Measurements from ENCODE around the gene ACADVL. TPM values are rescaled to one million over a fixed set of nuclear protein-coding genes. Genes with fewer than 3 reads are reported as not detected.

ACADVL gene
- total and polyA plus RNA-seq, 4 donors: 185 to 1,301 (median 1,109) TPM

DNA sequence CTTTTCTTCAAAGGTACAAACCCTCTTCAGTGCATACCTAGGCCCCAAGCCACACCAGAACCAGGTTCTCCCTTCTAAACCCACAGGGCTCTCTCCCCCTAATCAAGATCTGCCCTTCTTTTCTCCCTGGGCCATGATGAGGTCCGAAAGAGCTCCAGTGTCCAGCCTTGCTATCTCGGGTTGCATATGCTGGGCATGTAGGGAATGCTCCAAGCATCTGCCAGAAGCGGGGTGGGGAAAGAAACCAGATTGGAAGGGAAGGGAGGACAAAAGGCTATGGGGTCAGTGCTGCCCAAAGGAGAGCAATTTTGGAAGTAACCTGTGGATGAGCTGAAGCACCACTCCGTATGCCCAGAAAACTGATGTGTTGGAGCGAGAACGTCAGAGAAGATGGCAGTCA, 29.5 kb downstream of the ACADVL start:
- Histone ChIP-seq H3K9me3 (ENCODE audit: control insufficient read depth in 4 of 4, low read length in 3 of 4) (no peaks in the 10 kb centered on the region), H3K36me3 (ENCODE audit: control insufficient read depth in 4 of 4, insufficient read depth in 3 of 4, low read depth in 1 of 4, low read length in 3 of 4) (peaks cover 3 to 22% (median 13%) of the 10 kb centered on the region in 4 donors), H3K4me3 (ENCODE audit: low read depth in 1 of 3, low read length in 3 of 3) (no peak overlapping the region), H3K27ac (ENCODE audit: low read depth in 1 of 2, low read length in 2 of 2) (no peak overlapping the region), H3K4me1 (ENCODE audit: control insufficient read depth in 4 of 4, insufficient read depth in 4 of 4, low read length in 3 of 4) (peaks cover 3 to 33% (median 28%) of the 10 kb centered on the region in 4 donors), H3K27me3 (ENCODE audit: control insufficient read depth in 4 of 4, insufficient read depth in 4 of 4, low read length in 3 of 4) (no peaks in the 10 kb centered on the region), H3K9ac (ENCODE audit: low read depth in 1 of 2, low read length in 2 of 2) (no peak overlapping the region)
- no peak for TF ChIP-seq TAF1 (conservative IDR thresholded peaks at IDR 0.05)
- TF ChIP-seq EGR1 (IDR thresholded peaks at IDR 0.05; ENCODE audit: low read depth in 2 of 2): no peak
- WGBS: 91% methylated on average over 6 of the region's 6 CpGs
- no peak for DNase-seq (ENCODE audit: low spot score)

DNA sequence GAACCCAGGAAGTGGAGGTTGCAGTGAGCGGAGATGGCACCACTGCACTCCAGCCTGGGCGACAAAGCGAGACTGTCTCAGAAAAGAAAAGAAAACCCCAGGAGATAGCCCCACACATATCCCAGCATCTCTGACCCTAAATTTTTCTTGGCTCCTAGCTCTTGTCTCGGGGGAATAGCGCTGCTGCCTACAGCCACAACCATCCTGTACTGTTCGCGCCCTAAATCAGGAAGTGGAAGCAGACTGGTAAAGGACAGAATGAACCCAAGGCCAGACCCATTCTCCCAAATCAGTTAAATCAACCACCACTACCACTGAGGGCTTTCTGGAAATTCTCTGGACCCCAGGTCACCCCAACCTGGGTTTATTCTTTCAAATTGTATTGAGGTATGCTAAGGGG, 30.1 kb downstream of the ACADVL start:
- Histone ChIP-seq H3K4me3 (ENCODE audit: low read depth in 1 of 3, low read length in 3 of 3) (peak overlapping the region in 2 of 3 donors; percentile 85 to 93), H3K4me1 (ENCODE audit: control insufficient read depth in 4 of 4, insufficient read depth in 4 of 4, low read length in 3 of 4) (peaks cover 3 to 33% (median 28%) of the 10 kb centered on the region in 4 donors), H3K9ac (ENCODE audit: low read depth in 1 of 2, low read length in 2 of 2) (no peak overlapping the region), H3K9me3 (ENCODE audit: control insufficient read depth in 4 of 4, low read length in 3 of 4) (no peaks in the 10 kb centered on the region), H3K36me3 (ENCODE audit: control insufficient read depth in 4 of 4, insufficient read depth in 3 of 4, low read depth in 1 of 4, low read length in 3 of 4) (peaks cover 3 to 19% (median 12%) of the 10 kb centered on the region in 4 donors), H3K27ac (ENCODE audit: low read depth in 1 of 2, low read length in 2 of 2) (peak overlapping the region in 1 of 2 donors; percentile 15), H3K27me3 (ENCODE audit: control insufficient read depth in 4 of 4, insufficient read depth in 4 of 4, low read length in 3 of 4) (no peaks in the 10 kb centered on the region)
- TF ChIP-seq JUND (IDR thresholded peaks at IDR 0.05) (no peak), FOXA1 (IDR thresholded peaks at IDR 0.05) (no peak), TAF1 (conservative IDR thresholded peaks at IDR 0.05) (no peak)
- DNase-seq (ENCODE audit: low spot score): no peak
- 86% methylated on average over 7 of the region's 7 CpGs for WGBS

DNA sequence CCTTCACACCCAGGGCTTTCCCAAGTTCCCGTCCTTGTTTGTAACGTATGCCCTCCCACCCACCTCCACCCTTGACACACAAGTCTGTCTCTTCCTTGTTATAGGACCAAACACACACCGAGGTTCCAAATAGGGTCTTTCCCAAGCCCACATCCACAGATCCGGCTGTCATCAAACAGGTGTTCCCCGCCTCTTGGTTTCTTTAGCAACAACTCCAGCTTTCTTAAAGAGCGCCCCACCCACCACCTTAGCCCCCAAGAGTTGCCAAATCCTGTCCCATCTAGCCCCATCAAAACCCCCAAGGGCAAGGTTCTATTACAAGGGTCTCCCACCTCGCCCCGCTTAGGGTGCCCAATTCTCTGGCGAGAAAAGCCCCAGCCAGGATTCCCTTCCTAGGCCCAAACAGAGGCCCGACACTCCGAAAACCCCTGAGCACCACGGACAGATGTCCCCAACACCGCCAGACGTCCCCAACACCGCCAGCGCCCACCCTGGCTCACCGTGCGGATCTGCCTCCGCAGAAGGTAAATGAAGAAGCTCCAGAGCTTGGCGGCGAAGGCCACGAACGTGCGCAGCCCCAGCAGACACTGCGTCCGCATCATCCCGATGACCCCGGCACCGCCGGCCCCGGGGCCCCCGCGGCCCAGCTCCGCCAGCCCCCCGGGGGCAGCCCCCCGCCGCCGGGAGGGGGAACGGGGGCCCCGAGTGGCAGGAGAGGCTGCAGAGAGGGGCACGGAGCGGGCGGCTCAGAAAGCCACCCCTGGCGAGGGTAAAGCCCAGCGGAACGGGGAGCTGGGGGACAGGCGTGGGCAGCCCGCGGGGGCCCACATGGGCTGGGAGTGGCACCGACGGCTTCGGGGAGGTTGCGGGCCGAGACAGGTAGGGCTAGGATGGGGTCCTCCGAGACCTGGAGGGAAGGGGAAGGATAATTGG, 31.2 kb downstream of the ACADVL start:
- Histone ChIP-seq H3K9me3 (ENCODE audit: control insufficient read depth in 4 of 4, low read length in 3 of 4) (no peaks in the 10 kb centered on the region), H3K9ac (ENCODE audit: low read depth in 1 of 2, low read length in 2 of 2) (peak overlapping the region; percentile 87 to 95), H3K4me1 (ENCODE audit: control insufficient read depth in 4 of 4, insufficient read depth in 4 of 4, low read length in 3 of 4) (peaks cover 3 to 33% (median 28%) of the 10 kb centered on the region in 4 donors), H3K27ac (ENCODE audit: low read depth in 1 of 2, low read length in 2 of 2) (peak overlapping the region; percentile 95 to 100), H3K4me3 (ENCODE audit: low read depth in 1 of 3, low read length in 3 of 3) (peak overlapping the region; percentile 70 to 93 (median 85)), H3K27me3 (ENCODE audit: control insufficient read depth in 4 of 4, insufficient read depth in 4 of 4, low read length in 3 of 4) (no peaks in the 10 kb centered on the region), H3K36me3 (ENCODE audit: control insufficient read depth in 4 of 4, insufficient read depth in 3 of 4, low read depth in 1 of 4, low read length in 3 of 4) (peaks cover 2 to 17% (median 9%) of the 10 kb centered on the region in 4 donors)
- 1% methylated on average over 55 of the region's 55 CpGs for WGBS
- TF ChIP-seq TAF1 (conservative IDR thresholded peaks at IDR 0.05): no peak
- no peak for TF ChIP-seq NR2F2 (IDR thresholded peaks at IDR 0.05)
- TF ChIP-seq SP1 (IDR thresholded peaks at IDR 0.05): no peak
- TF ChIP-seq, protein P1, sequence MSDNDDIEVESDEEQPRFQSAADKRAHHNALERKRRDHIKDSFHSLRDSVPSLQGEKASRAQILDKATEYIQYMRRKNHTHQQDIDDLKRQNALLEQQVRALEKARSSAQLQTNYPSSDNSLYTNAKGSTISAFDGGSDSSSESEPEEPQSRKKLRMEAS (IDR thresholded peaks at IDR 0.05): no peak
- TF ChIP-seq, protein P2, sequence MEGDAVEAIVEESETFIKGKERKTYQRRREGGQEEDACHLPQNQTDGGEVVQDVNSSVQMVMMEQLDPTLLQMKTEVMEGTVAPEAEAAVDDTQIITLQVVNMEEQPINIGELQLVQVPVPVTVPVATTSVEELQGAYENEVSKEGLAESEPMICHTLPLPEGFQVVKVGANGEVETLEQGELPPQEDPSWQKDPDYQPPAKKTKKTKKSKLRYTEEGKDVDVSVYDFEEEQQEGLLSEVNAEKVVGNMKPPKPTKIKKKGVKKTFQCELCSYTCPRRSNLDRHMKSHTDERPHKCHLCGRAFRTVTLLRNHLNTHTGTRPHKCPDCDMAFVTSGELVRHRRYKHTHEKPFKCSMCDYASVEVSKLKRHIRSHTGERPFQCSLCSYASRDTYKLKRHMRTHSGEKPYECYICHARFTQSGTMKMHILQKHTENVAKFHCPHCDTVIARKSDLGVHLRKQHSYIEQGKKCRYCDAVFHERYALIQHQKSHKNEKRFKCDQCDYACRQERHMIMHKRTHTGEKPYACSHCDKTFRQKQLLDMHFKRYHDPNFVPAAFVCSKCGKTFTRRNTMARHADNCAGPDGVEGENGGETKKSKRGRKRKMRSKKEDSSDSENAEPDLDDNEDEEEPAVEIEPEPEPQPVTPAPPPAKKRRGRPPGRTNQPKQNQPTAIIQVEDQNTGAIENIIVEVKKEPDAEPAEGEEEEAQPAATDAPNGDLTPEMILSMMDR (IDR thresholded peaks at IDR 0.05; ENCODE audit: low read depth, low read length, missing input control): no peak
- no peak for TF ChIP-seq HNF4A (conservative IDR thresholded peaks at IDR 0.05)
- TF ChIP-seq HNF4G (IDR thresholded peaks at IDR 0.05): no peak
- TF ChIP-seq, protein P3, sequence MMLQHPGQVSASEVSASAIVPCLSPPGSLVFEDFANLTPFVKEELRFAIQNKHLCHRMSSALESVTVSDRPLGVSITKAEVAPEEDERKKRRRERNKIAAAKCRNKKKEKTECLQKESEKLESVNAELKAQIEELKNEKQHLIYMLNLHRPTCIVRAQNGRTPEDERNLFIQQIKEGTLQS (IDR thresholded peaks at IDR 0.05): no peak
- no peak for TF ChIP-seq FOXA2 (IDR thresholded peaks at IDR 0.05)
- TF ChIP-seq GABPA (IDR thresholded peaks at IDR 0.05 in 1 of 2, conservative IDR thresholded peaks at IDR 0.05 in 1 of 2): no peak
- TF ChIP-seq RXRA (IDR thresholded peaks at IDR 0.05): no peak
- TF ChIP-seq, protein P4, sequence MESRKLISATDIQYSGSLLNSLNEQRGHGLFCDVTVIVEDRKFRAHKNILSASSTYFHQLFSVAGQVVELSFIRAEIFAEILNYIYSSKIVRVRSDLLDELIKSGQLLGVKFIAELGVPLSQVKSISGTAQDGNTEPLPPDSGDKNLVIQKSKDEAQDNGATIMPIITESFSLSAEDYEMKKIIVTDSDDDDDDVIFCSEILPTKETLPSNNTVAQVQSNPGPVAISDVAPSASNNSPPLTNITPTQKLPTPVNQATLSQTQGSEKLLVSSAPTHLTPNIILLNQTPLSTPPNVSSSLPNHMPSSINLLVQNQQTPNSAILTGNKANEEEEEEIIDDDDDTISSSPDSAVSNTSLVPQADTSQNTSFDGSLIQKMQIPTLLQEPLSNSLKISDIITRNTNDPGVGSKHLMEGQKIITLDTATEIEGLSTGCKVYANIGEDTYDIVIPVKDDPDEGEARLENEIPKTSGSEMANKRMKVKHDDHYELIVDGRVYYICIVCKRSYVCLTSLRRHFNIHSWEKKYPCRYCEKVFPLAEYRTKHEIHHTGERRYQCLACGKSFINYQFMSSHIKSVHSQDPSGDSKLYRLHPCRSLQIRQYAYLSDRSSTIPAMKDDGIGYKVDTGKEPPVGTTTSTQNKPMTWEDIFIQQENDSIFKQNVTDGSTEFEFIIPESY (IDR thresholded peaks at IDR 0.05): no peak
- DNase-seq (ENCODE audit: low spot score): peak; percentile 47

Measured in liver (tissue), 9 donors.